CD4-positive, alpha-beta T cell (primary cell): ENCODE measurements around the gene NSG2. TPM values are rescaled to one million over a fixed set of nuclear protein-coding genes. Genes with fewer than 3 reads are reported as not detected.

Experiments
- ATAC-seq: fragments of 200-7000 bp; cut with Tn5 transposase; one replicate; pipeline ENCODE4 v1.10.0; 2022; ENCODE audit warnings: mild to moderate bottlenecking; ENCODE audit not compliant: poor library complexity
- CTCF ChIA-PET: fragments of 350-600 bp; sonication (Branson Sonifier 250); formaldehyde crosslinking; loops from one replicate; lab custom pipeline; 2021; ENCODE audit warnings: antibody characterized with exemption, inconsistent platforms; lab: Charles Lee
- POLR2A ChIA-PET: fragments of 350-600 bp; sonication (Branson Sonifier 250); formaldehyde crosslinking; loops from one replicate; lab custom pipeline; 2021; ENCODE audit warnings: antibody characterized with exemption, inconsistent platforms; lab: Charles Lee
- DNase-seq, 14 experiments: peaks; one replicate each; pipeline ENCODE4 v3.0.0-alpha.2; 2013 to 2020; ENCODE audit warnings: mixed read lengths in 2 of 14
- H3K27ac ChIP-seq, 2 donors: one replicate each; pipeline versions ENCODE4 v1.5.1 to v1.7.0; 2013; ENCODE audit warnings: low read length in 2 of 2, low read depth in 1 of 2, mild to moderate bottlenecking in 1 of 2
- H3K27me3 ChIP-seq, 2 experiments: 1 replicate in 1 of 2; 2 replicates in 1 of 2; pipeline versions ENCODE4 v1.6.1 to v1.7.0; 2013; ENCODE audit warnings: low read length in 2 of 2, control low read depth in 1 of 2, mild to moderate bottlenecking in 1 of 2, moderate library complexity in 1 of 2; ENCODE audit not compliant: insufficient read depth in 2 of 2, control insufficient read depth in 1 of 2
- H3K36me3 ChIP-seq: one replicate; pipeline ENCODE4 v1.6.1; 2013; ENCODE audit warnings: low read length, control low read depth; ENCODE audit not compliant: insufficient read depth
- H3K4me1 ChIP-seq: one replicate; pipeline ENCODE4 v1.6.1; 2013; ENCODE audit warnings: low read length, control low read depth; ENCODE audit not compliant: insufficient read depth
- H3K4me3 ChIP-seq: one replicate; pipeline ENCODE4 v1.5.1; 2013; ENCODE audit warnings: mild to moderate bottlenecking, low read length, moderate library complexity
- H3K9me3 ChIP-seq, 2 experiments: 1 replicate in 1 of 2; 2 replicates in 1 of 2; pipeline versions ENCODE4 v1.6.1 to v1.7.0; 2013; ENCODE audit warnings: low read length in 2 of 2, mild to moderate bottlenecking in 2 of 2, control low read depth in 1 of 2, moderate library complexity in 1 of 2; ENCODE audit not compliant: control insufficient read depth in 1 of 2, insufficient read depth in 1 of 2
- H3K27ac Mint-ChIP-seq: one replicate; pipeline ENCODE4 v1.8.0; 2020; ENCODE audit warnings: mixed read lengths
- H3K27me3 Mint-ChIP-seq: one replicate; pipeline ENCODE4 v1.8.0; 2021; ENCODE audit warnings: mixed read lengths
- H3K36me3 Mint-ChIP-seq: one replicate; pipeline ENCODE4 v1.8.0; 2021; ENCODE audit warnings: low read depth, mixed read lengths
- H3K4me1 Mint-ChIP-seq: one replicate; pipeline ENCODE4 v1.8.0; 2021; ENCODE audit warnings: low read depth, mixed read lengths
- H3K4me3 Mint-ChIP-seq: one replicate; pipeline ENCODE4 v1.8.0; 2020; ENCODE audit warnings: mild to moderate bottlenecking, mixed read lengths
- H3K9me3 Mint-ChIP-seq: one replicate; pipeline ENCODE4 v1.8.0; 2020; ENCODE audit warnings: mixed read lengths
- CTCF ChIP-seq: fragments of 200-600 bp; IDR thresholded peaks from one replicate; pipeline ENCODE4 v1.8.0; 2022; ENCODE audit warnings: antibody characterized with exemption, mild to moderate bottlenecking
- intact Hi-C, 2 experiments: fragments of 100-400 bp; cut with DNase I in 1 of 2; cut with micrococcal nuclease in 1 of 2; formaldehyde crosslinking; loops; one replicate each; pipeline versions ENCODE4 v1.15.1 to v1.9.0; 2023 to 2025; cut with DNase I, micrococcal nuclease
- total RNA-seq, 174 experiments: library from RNA in 2 of 174; stranded (reverse) in 2 of 174; gene quantifications; one replicate each; pipeline ENCODE4 v1.2.3 and lab custom pipeline; 2021 to 2026

The NSG2 gene
- total RNA-seq, 2 experiments from 2014 or later: not detected

GRCh38 chr5:174022384-174023095 lies 23.0 kb upstream of the NSG2 start:
- Mint-ChIP-seq H3K27me3 (peaks cover 51% of the 10 kb centered on the region), H3K36me3 (no peaks in the 10 kb centered on the region), H3K27ac (no peak overlapping the region)

GRCh38 chr5:174030286-174030685 lies 15.2 kb upstream of the NSG2 start:
- no peak for TF ChIP-seq CTCF
- Mint-ChIP-seq H3K9me3 (peaks cover 15% of the 10 kb centered on the region), H3K4me3 (no peak overlapping the region), H3K4me1 (no peaks in the 10 kb centered on the region), H3K36me3 (no peaks in the 10 kb centered on the region), H3K27ac (no peak overlapping the region), H3K27me3 (peaks cover 8% of the 10 kb centered on the region)
- intact Hi-C loops: no loop called here
- peaks cover 0 to 4% of the 10 kb centered on the region in 2 experiments for H3K9me3 ChIP-seq
- ChIA-PET CTCF (no interaction called here), POLR2A (no interaction called here)
- no peak overlapping the region for H3K4me3 ChIP-seq
- ATAC-seq (no peak), DNase-seq (no peak)
- H3K36me3 ChIP-seq: no peaks in the 10 kb centered on the region
- no peaks in the 10 kb centered on the region for H3K4me1 ChIP-seq
- H3K27me3 ChIP-seq: no peaks in the 10 kb centered on the region
- no peak overlapping the region for H3K27ac ChIP-seq

More at GRCh38 chr5:174022384-174023095, 23.0 kb upstream of the NSG2 start:
- H3K27ac ChIP-seq: no peak overlapping the region
- Mint-ChIP-seq H3K4me3 (no peak overlapping the region), H3K9me3 (no peaks in the 10 kb centered on the region), H3K4me1 (no peaks in the 10 kb centered on the region)
- no peak for DNase-seq
- no peaks in the 10 kb centered on the region for H3K9me3 ChIP-seq
- no peak for TF ChIP-seq CTCF
- no peaks in the 10 kb centered on the region for H3K36me3 ChIP-seq
- no peak for ATAC-seq
- no peak overlapping the region for H3K4me3 ChIP-seq
- H3K4me1 ChIP-seq: no peaks in the 10 kb centered on the region
- ChIA-PET POLR2A (no interaction called here), CTCF (no interaction called here)
- H3K27me3 ChIP-seq: peaks cover 3 to 5% of the 10 kb centered on the region in 2 experiments
- intact Hi-C loops: no loop called here

GRCh38 chr5:174044466-174045254 lies 846 bp upstream of the NSG2 start:
- no peak overlapping the region for H3K4me3 Mint-ChIP-seq
- TF ChIP-seq CTCF: no peak
- H3K27me3 ChIP-seq: peaks cover 0 to 4% of the 10 kb centered on the region in 2 experiments
- H3K4me3 ChIP-seq: no peak overlapping the region
- no peaks in the 10 kb centered on the region for H3K9me3 Mint-ChIP-seq
- H3K4me1 ChIP-seq: no peaks in the 10 kb centered on the region
- peaks cover 57% of the 10 kb centered on the region for H3K27me3 Mint-ChIP-seq
- H3K27ac Mint-ChIP-seq: no peak overlapping the region
- ChIA-PET CTCF (interaction anchor here (1.3 kb wide), 1 partner anchor 471 kb away, joined by 3 read pairs; no protein-coding TSS in a partner anchor), POLR2A (no interaction called here)
- H3K36me3 Mint-ChIP-seq: no peaks in the 10 kb centered on the region
- no peaks in the 10 kb centered on the region for H3K4me1 Mint-ChIP-seq
- intact Hi-C loops: no loop called here
- no peak overlapping the region for H3K27ac ChIP-seq
- H3K9me3 ChIP-seq: no peaks in the 10 kb centered on the region
- DNase-seq (no peak), ATAC-seq (no peak)
- H3K36me3 ChIP-seq: no peaks in the 10 kb centered on the region
